ENCODE results near the gene RAB7B. TPM values are rescaled to one million over a fixed set of nuclear protein-coding genes. Genes with fewer than 3 reads are reported as not detected.

RAB7B gene
- total and polyA plus RNA-seq, 2 of the 13 experiments (the other 11 are each of a cell fraction or from before 2014, with no cell fraction given) = 0.05 to 0.46 TPM

DNA sequence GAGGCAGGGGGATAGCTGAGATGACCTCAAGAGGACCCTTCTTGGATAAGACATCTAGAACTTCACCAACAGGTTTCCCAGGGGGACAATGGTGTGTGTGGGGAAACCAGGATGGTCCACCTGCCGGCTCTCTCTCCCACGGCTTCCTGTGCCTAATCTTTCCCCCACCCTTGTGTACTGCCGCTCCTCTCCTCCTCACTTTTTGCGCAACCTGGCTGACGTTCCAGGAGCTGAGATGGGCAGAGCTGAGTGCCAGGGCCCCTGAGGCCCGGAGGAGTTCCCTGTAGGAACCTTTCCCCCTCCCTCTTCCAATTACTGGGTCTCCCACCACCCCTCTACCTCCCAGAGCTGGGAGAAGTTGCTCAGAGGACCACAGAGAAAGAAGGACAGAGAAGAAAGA, 66.9 kb downstream of the RAB7B start:
- intact Hi-C loops (cut with micrococcal nuclease; ENCODE audit: unreplicated experiment) (no loop called here), in situ Hi-C loops (cut with HindIII; ENCODE audit: extremely low pct_ligation_motif_present, low pct_unique_long_range_greater_than_20kb) (no loop called here)
- no peak overlapping the region for H3K27ac ChIP-seq (ENCODE audit: extremely low read length, insufficient read depth, low read length)
- H3K4me1 ChIP-seq (ENCODE audit: insufficient read depth, low read length) = peaks cover 33% of the 10 kb centered on the region
- POLR2A ChIA-PET = no interaction called here
- no peak overlapping the region for H3K9ac ChIP-seq (ENCODE audit: insufficient read depth, low read depth, low read length)
- H3K9me3 ChIP-seq (ENCODE audit: low read length) = no peaks in the 10 kb centered on the region
- BruUV-seq (replicated peaks) = no TSS peak
- FAIRE-seq (no peak), ATAC-seq (no peak), DNase-seq (ENCODE audit: low spot score) (no peak)
- H3K4me3 ChIP-seq (replicated peaks in 1 of 3; ENCODE audit: insufficient read depth in 1 of 3, low read depth in 2 of 3, low read length in 3 of 3) = no peak overlapping the region
- no peaks in the 10 kb centered on the region for H3K36me3 ChIP-seq (replicated peaks in 1 of 2; ENCODE audit: control insufficient read depth in 1 of 2, insufficient read depth in 2 of 2, low read length in 2 of 2)
- WGBS (ENCODE audit: low lambda C conversion rate) = 24% methylated on average over 6 of the region's 6 CpGs
- TF ChIP-seq HCFC1 (IDR thresholded peaks at IDR 0.05; ENCODE audit: low read depth, low read length) = no peak
- TF ChIP-seq ZNF670 (CRISPR knock-in tag; IDR thresholded peaks at IDR 0.05; ENCODE audit: borderline replicate concordance) = no peak
- no peak for TF ChIP-seq SRY (CRISPR knock-in tag; IDR thresholded peaks at IDR 0.05)
- TF ChIP-seq, protein P1, sequence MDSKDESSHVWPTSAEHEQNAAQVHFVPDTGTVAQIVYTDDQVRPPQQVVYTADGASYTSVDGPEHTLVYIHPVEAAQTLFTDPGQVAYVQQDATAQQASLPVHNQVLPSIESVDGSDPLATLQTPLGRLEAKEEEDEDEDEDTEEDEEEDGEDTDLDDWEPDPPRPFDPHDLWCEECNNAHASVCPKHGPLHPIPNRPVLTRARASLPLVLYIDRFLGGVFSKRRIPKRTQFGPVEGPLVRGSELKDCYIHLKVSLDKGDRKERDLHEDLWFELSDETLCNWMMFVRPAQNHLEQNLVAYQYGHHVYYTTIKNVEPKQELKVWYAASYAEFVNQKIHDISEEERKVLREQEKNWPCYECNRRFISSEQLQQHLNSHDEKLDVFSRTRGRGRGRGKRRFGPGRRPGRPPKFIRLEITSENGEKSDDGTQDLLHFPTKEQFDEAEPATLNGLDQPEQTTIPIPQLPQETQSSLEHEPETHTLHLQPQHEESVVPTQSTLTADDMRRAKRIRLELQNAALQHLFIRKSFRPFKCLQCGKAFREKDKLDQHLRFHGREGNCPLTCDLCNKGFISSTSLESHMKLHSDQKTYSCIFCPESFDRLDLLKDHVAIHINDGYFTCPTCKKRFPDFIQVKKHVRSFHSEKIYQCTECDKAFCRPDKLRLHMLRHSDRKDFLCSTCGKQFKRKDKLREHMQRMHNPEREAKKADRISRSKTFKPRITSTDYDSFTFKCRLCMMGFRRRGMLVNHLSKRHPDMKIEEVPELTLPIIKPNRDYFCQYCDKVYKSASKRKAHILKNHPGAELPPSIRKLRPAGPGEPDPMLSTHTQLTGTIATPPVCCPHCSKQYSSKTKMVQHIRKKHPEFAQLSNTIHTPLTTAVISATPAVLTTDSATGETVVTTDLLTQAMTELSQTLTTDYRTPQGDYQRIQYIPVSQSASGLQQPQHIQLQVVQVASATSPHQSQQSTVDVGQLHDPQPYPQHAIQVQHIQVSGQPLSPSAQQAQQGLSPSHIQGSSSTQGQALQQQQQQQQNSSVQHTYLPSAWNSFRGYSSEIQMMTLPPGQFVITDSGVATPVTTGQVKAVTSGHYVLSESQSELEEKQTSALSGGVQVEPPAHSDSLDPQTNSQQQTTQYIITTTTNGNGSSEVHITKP (CRISPR knock-in tag; IDR thresholded peaks at IDR 0.05; ENCODE audit: low read depth) = no peak
- no peak for TF ChIP-seq ZNF503 (CRISPR knock-in tag; IDR thresholded peaks at IDR 0.05)
- no peak for TF ChIP-seq PRPF4 (IDR thresholded peaks at IDR 0.05; ENCODE audit: low read depth, low read length, poor library complexity, severe bottlenecking)
- no peak for TF ChIP-seq ZMYM3 (CRISPR knock-in tag; IDR thresholded peaks at IDR 0.05)
- no peak for TF ChIP-seq BCL3 (CRISPR knock-in tag; IDR thresholded peaks at IDR 0.05)
- TF ChIP-seq THAP11 (CRISPR knock-in tag; IDR thresholded peaks at IDR 0.05) = no peak
- no peak for TF ChIP-seq RNF2 (conservative IDR thresholded peaks at IDR 0.05; ENCODE audit: low read depth)
- TF ChIP-seq, protein P2, sequence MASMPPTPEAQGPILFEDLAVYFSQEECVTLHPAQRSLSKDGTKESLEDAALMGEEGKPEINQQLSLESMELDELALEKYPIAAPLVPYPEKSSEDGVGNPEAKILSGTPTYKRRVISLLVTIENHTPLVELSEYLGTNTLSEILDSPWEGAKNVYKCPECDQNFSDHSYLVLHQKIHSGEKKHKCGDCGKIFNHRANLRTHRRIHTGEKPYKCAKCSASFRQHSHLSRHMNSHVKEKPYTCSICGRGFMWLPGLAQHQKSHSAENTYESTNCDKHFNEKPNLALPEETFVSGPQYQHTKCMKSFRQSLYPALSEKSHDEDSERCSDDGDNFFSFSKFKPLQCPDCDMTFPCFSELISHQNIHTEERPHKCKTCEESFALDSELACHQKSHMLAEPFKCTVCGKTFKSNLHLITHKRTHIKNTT (CRISPR knock-in tag; IDR thresholded peaks at IDR 0.05) = no peak
- TF ChIP-seq, protein P3, sequence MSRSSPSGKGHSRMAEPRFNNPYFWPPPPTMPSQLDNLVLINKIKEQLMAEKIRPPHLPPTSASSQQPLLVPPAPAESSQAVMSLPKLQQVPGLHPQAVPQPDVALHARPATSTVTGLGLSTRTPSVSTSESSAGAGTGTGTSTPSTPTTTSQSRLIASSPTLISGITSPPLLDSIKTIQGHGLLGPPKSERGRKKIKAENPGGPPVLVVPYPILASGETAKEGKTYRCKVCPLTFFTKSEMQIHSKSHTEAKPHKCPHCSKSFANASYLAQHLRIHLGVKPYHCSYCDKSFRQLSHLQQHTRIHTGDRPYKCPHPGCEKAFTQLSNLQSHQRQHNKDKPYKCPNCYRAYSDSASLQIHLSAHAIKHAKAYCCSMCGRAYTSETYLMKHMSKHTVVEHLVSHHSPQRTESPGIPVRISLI (CRISPR knock-in tag; IDR thresholded peaks at IDR 0.05; ENCODE audit: borderline replicate concordance) = no peak
- H3K79me2 ChIP-seq (ENCODE audit: insufficient read depth, low read length) = no peaks in the 10 kb centered on the region
- no peak overlapping the region for H3K4me2 ChIP-seq (ENCODE audit: low read depth, low read length)
- CTCF ChIA-PET (ENCODE audit: low intra/inter-chr PET ratio, low total read pairs) = no interaction called here
- no peaks in the 10 kb centered on the region for H4K20me1 ChIP-seq (ENCODE audit: insufficient read depth, low read length)
- no peak overlapping the region for H2AFZ ChIP-seq (ENCODE audit: low read length)
- peaks cover 0 to 37% of the 10 kb centered on the region in 2 experiments; a peak in 3 of 5 replicates for H3K27me3 ChIP-seq (ENCODE audit: control insufficient read depth in 1 of 2, insufficient read depth in 2 of 2, low read length in 2 of 2)
